GM12878 (cell line): ENCODE measurements around the gene NT5C1A. TPM values are rescaled to one million over a fixed set of nuclear protein-coding genes. Genes with fewer than 3 reads are reported as not detected.

ENCODE experiments used
- ATAC-seq: fragments of 200-7000 bp; cut with Tn5 transposase; 3 replicates; pipeline ENCODE4 v1.9.1; 2020; ENCODE audit warnings: mild to moderate bottlenecking, moderate library complexity
- BruUV-seq: library from RNA; stranded (reverse); fragments of 400-500 nt; replicated peaks from 2 replicates; lab custom pipeline; 2021; lab: Mats Ljungman, UMichigan
- CTCF ChIA-PET: fragments of 300-600 bp; sonication (Branson Sonifier 250); formaldehyde crosslinking; extraction: SDS; loops from one replicate; lab custom pipeline; 2021; ENCODE audit warnings: inconsistent platforms; lab: Yijun Ruan, JAX
- POLR2A ChIA-PET: fragments of 350-600 bp; formaldehyde crosslinking; extraction: SDS; loops from one replicate; lab custom pipeline; 2021; ENCODE audit warnings: inconsistent platforms; lab: Charles Lee
- RAD21 ChIA-PET: fragments of 300-600 bp; sonication (Branson Sonifier 250); formaldehyde crosslinking; loops from one replicate; lab custom pipeline; 2023; ENCODE audit warnings: antibody characterized with exemption; ENCODE audit not compliant: unreplicated experiment; lab: Charles Lee
- SMC1A ChIA-PET: fragments of 300-600 bp; sonication (Branson Sonifier 250); formaldehyde crosslinking; loops from one replicate; lab custom pipeline; 2023; ENCODE audit not compliant: unreplicated experiment, uncharacterized antibody; lab: Charles Lee
- DNase-seq: peaks from one replicate; pipeline ENCODE4 v3.0.0-alpha.2; 2011; ENCODE audit warnings: low read depth, low spot score
- FAIRE-seq: peaks from 3 replicates; lab custom pipeline; 2011; peaks lifted over from hg19 to GRCh38; lab: Jason Lieb, UNC
- H2AFZ ChIP-seq: 2 replicates; pipeline ENCODE4 v1.6.0; 2011; ENCODE audit warnings: low read depth, low read length, control low read depth; ENCODE audit not compliant: control insufficient read depth
- H3K27ac ChIP-seq: 2 replicates; pipeline ENCODE4 v1.5.1; 2011; ENCODE audit warnings: control low read depth; ENCODE audit not compliant: control insufficient read depth, insufficient read depth
- H3K27me3 ChIP-seq, 2 experiments: replicated peaks in 1 of 2; 2 replicates each; pipeline versions ENCODE4 v1.6.0 to v1.6.1; 2011; ENCODE audit warnings: low read length in 1 of 2; ENCODE audit not compliant: control insufficient read depth in 2 of 2, insufficient read depth in 2 of 2
- H3K36me3 ChIP-seq, 2 experiments: 2 replicates each; pipeline ENCODE4 v1.5.1; 2011; ENCODE audit warnings: low read length in 1 of 2; ENCODE audit not compliant: control insufficient read depth in 2 of 2, insufficient read depth in 2 of 2
- H3K4me1 ChIP-seq: 2 replicates; pipeline ENCODE4 v1.6.1; 2011; ENCODE audit warnings: mild to moderate bottlenecking, low read length, moderate library complexity, mixed read lengths; ENCODE audit not compliant: control insufficient read depth, insufficient read depth
- H3K4me2 ChIP-seq: 2 replicates; pipeline ENCODE4 v1.6.0; 2011; ENCODE audit warnings: control low read depth; ENCODE audit not compliant: control insufficient read depth, insufficient read depth
- H3K4me3 ChIP-seq: fragments of 200-600 bp; sonication (generic); 2 replicates; pipeline ENCODE4 v1.5.1; 2016
- H3K79me2 ChIP-seq: 2 replicates; pipeline ENCODE4 v1.6.0; 2011; ENCODE audit warnings: low read length; ENCODE audit not compliant: control insufficient read depth, insufficient read depth
- H3K9ac ChIP-seq: 2 replicates; pipeline ENCODE4 v1.8.0; 2011; ENCODE audit warnings: low read length, control low read depth, mixed read lengths; ENCODE audit not compliant: control insufficient read depth, insufficient read depth
- H3K9me3 ChIP-seq: replicated peaks from 3 replicates; pipeline ENCODE4 v1.5.1; 2011; ENCODE audit warnings: mild to moderate bottlenecking, low read length; ENCODE audit not compliant: control insufficient read depth, insufficient read depth
- H4K20me1 ChIP-seq: 2 replicates; pipeline ENCODE4 v1.6.0; 2011; ENCODE audit not compliant: control insufficient read depth, insufficient read depth
- BACH1 ChIP-seq: fragments of 450-650 bp; IDR thresholded peaks from 2 replicates; pipeline ENCODE4 v1.6.1; 2017; ENCODE audit warnings: mild to moderate bottlenecking, borderline replicate concordance
- BMI1 ChIP-seq: fragments of 450-650 bp; IDR thresholded peaks from 2 replicates; pipeline ENCODE4 v1.6.1; 2016; ENCODE audit warnings: mild to moderate bottlenecking, moderate library complexity, borderline replicate concordance
- CHD1 ChIP-seq: IDR thresholded peaks from 2 replicates; pipeline ENCODE4 v1.6.1; 2012; ENCODE audit warnings: low read depth, low read length, improper control_type of control experiment
- CHD2 ChIP-seq: IDR thresholded peaks from 2 replicates; pipeline ENCODE4 v1.6.1; 2011; ENCODE audit warnings: low read depth, low read length, improper control_type of control experiment, borderline replicate concordance
- CREM ChIP-seq: IDR thresholded peaks from 2 replicates; pipeline ENCODE4 v1.6.1; 2014; ENCODE audit warnings: antibody characterized with exemption, low read depth
- E4F1 ChIP-seq: fragments of 450-650 bp; IDR thresholded peaks from 2 replicates; pipeline ENCODE4 v1.6.1; 2018; ENCODE audit warnings: borderline replicate concordance, mild to moderate bottlenecking; ENCODE audit not compliant: partially characterized antibody
- GABPA ChIP-seq: IDR thresholded peaks from 2 replicates; pipeline ENCODE4 v1.6.1; 2014; ENCODE audit warnings: antibody characterized with exemption, low read depth, mild to moderate bottlenecking, inconsistent platforms
- GATAD2B ChIP-seq: fragments of 450-650 bp; conservative IDR thresholded peaks from 2 replicates; pipeline ENCODE4 v1.6.1; 2017; ENCODE audit warnings: low read depth, mild to moderate bottlenecking, moderate library complexity
- MTA2 ChIP-seq: fragments of 450-650 bp; IDR thresholded peaks from 2 replicates; pipeline ENCODE4 v1.6.1; 2016; ENCODE audit warnings: low read depth, mild to moderate bottlenecking, moderate library complexity
- POLR2A ChIP-seq: IDR thresholded peaks from 2 replicates; pipeline ENCODE4 v1.6.1; 2011; ENCODE audit warnings: low read depth, mild to moderate bottlenecking, low read length
- POLR2AphosphoS2 ChIP-seq: IDR thresholded peaks from 2 replicates; pipeline ENCODE4 v1.6.1; 2011; ENCODE audit warnings: low read depth, mild to moderate bottlenecking, low read length, improper control_type of control experiment, moderate library complexity
- POU2F2 ChIP-seq: IDR thresholded peaks from 3 replicates; pipeline ENCODE4 v1.6.1; 2011; ENCODE audit warnings: low read depth, mild to moderate bottlenecking, low read length, borderline replicate concordance
- USF1 ChIP-seq: IDR thresholded peaks from 2 replicates; pipeline ENCODE4 v1.6.1; 2011; ENCODE audit warnings: borderline replicate concordance, low read depth, mild to moderate bottlenecking, moderate library complexity, mixed read lengths, low read length; ENCODE audit not compliant: insufficient read depth; ENCODE audit errors: extremely low read length
- whole genome bisulfite sequencing: methylation state at CpG from one replicate; pipeline ENCODE4 v1.1.6; 2016; ENCODE audit warnings: low lambda C conversion rate; ENCODE audit not compliant: insufficient replicate concordance, insufficient coverage; ENCODE audit errors: missing lambda C conversion rate; 5-methylcytosine and 5-hydroxymethylcytosine counted together
- in situ Hi-C: fragments of 300-500 bp; cut with MboI; formaldehyde crosslinking; loops from 9 replicates; pipeline ENCODE4 v1.14.3; 2018; ENCODE audit warnings: mixed read lengths
- intact Hi-C: fragments of 100-400 bp; cut with micrococcal nuclease; formaldehyde crosslinking; loops from one replicate; pipeline ENCODE4 v1.14.2; 2022; ENCODE audit not compliant: unreplicated experiment
- polyA plus RNA-seq, 11 experiments: library from polyadenylated mRNA; depleted of rRNA in 4 of 11; unstranded in 6 of 11; stranded (reverse) in 5 of 11; fragments of >200 nt; fragmentation: Nextera tagmentation in 4 of 11; fragmentation: Illumina TruSeq in 1 of 11; extraction: Ambion mirVana in 4 of 11; extraction: Trizol in 1 of 11; gene quantifications; 1 replicate in 1 of 11; 2 replicates in 10 of 11; pipeline versions ENCODE4 v1.2.1 to v1.2.3, GENCODE V29; 2011 to 2016; ENCODE audit warnings: inconsistent platforms in 2 of 11, missing spikeins in 2 of 11, low read depth in 1 of 11
- total RNA-seq, 4 experiments: library from RNA; depleted of rRNA in 3 of 4; stranded (reverse); fragments of >200 nt in 3 of 4; fragmentation: Illumina TruSeq in 1 of 4; extraction: Trizol in 1 of 4; gene quantifications; 2 replicates each; pipeline versions ENCODE4 v1.2.1 to v1.2.3, GENCODE V29; 2013 to 2021

NT5C1A gene
- total and polyA plus RNA-seq, 10 of the 15 experiments (the other 5 are each of a cell fraction or from before 2014, with no cell fraction given), result 0.05 to 0.77 (median 0.22) TPM; not detected in 1

GRCh38 chr1:39632682-39633417, 39.1 kb downstream of the NT5C1A start (continued):
- TF ChIP-seq E4F1 (no peak), GABPA (no peak), CREM (no peak), POLR2A (no peak), CHD2 (no peak), CHD1 (no peak)

DNA sequence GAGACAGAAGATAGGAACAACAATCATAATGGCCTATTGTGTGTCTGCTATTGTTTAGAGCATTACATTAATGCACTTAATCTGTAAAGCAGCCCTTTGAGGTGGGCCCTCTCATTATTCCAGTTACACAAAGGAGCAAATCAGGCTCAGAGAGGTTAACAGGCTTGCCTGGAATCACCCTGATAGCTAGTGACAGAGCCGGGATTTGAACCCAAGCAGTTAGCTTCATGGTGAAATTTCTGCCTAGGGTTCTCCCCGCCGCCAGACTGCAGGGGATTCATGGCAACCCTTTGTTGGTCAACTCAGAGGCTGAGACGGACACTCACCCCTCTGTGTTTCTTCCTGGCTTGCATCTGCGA, 39.6 kb downstream of the NT5C1A start:
- no peaks in the 10 kb centered on the region for H4K20me1 ChIP-seq
- 78% methylated on average over 5 of the region's 5 CpGs for WGBS
- no peaks in the 10 kb centered on the region for H3K9me3 ChIP-seq
- H2AFZ ChIP-seq, result no peak overlapping the region
- POLR2A ChIA-PET, result no interaction called here
- BruUV-seq, result no TSS peak
- DNase-seq, result no peak
- ATAC-seq, result no peak
- SMC1A ChIA-PET, result no interaction called here
- RAD21 ChIA-PET, result no interaction called here
- no peak overlapping the region for H3K4me3 ChIP-seq
- in situ Hi-C loops, result no loop called here
- CTCF ChIA-PET, result no interaction called here
- H3K36me3 ChIP-seq, result no peaks in the 10 kb centered on the region
- H3K4me2 ChIP-seq, result no peak overlapping the region
- FAIRE-seq, result no peak
- TF ChIP-seq POLR2AphosphoS2, result no peak
- TF ChIP-seq MTA2, result no peak
- TF ChIP-seq POU2F2, result no peak
- no peak for TF ChIP-seq USF1
- TF ChIP-seq BMI1, result no peak
- TF ChIP-seq GATAD2B, result no peak
- TF ChIP-seq BACH1, result no peak
- peaks cover 0 to 3% of the 10 kb centered on the region in 2 experiments; a peak in 1 of 4 replicates for H3K27me3 ChIP-seq
- intact Hi-C loops, result no loop called here
- H3K27ac ChIP-seq, result no peak overlapping the region
- no peak overlapping the region for H3K9ac ChIP-seq
- H3K79me2 ChIP-seq, result no peaks in the 10 kb centered on the region
- peaks cover 3% of the 10 kb centered on the region; the same call in 1 of the 2 replicates for H3K4me1 ChIP-seq
